Measurements from ENCODE around the gene ARID1A. TPM values are rescaled to one million over a fixed set of nuclear protein-coding genes. Genes with fewer than 3 reads are reported as not detected.

Gene ARID1A
- total and polyA plus RNA-seq, 9 of the 15 experiments (the other 6 are each of a cell fraction or from before 2014, with no cell fraction given), result 8.3 to 88.3 (median 22.5) TPM

- TF ChIP-seq RFX5 (IDR thresholded peaks at IDR 0.05; ENCODE audit: low read depth, low read length) (no peak), TAF15 (IDR thresholded peaks at IDR 0.05; ENCODE audit: low read depth, low read length) (no peak), PHF8 (IDR thresholded peaks at IDR 0.05; ENCODE audit: borderline replicate concordance, low read length) (no peak), ZSCAN29 (IDR thresholded peaks at IDR 0.05) (no peak), TRIM28 (IDR thresholded peaks at IDR 0.05) (no peak), CGGBP1 (CRISPR knock-in tag; IDR thresholded peaks at IDR 0.05) (no peak), ZNF639 (CRISPR knock-in tag; conservative IDR thresholded peaks at IDR 0.05 in 1 of 2, IDR thresholded peaks at IDR 0.05 in 1 of 2) (no peak; a peak in 1 of 4 replicates), NCOA1 (IDR thresholded peaks at IDR 0.05; ENCODE audit: low read depth) (peak; percentile 58; the same call in 1 of the 2 replicates), ZNF75A (CRISPR knock-in tag; IDR thresholded peaks at IDR 0.05) (no peak), ETS2 (tag; IDR thresholded peaks at IDR 0.05; ENCODE audit: borderline replicate concordance, poor library complexity, severe bottlenecking) (no peak), ELK3 (CRISPR knock-in tag; IDR thresholded peaks at IDR 0.05) (no peak), SMARCE1 (IDR thresholded peaks at IDR 0.05) (peak; percentile 90), ZNF347 (CRISPR knock-in tag; IDR thresholded peaks at IDR 0.05; ENCODE audit: low read depth) (no peak), ATF1 (CRISPR knock-in tag; IDR thresholded peaks at IDR 0.05) (no peak), ATF1 (tag; IDR thresholded peaks at IDR 0.05) (peak; percentile 63), BCL6 (CRISPR knock-in tag; IDR thresholded peaks at IDR 0.05) (0 out of 2 replicates have a peak, but pooled peaks have one; percentile 21), SOX6 (IDR thresholded peaks at IDR 0.05) (peak; percentile 74), ADNP (tag; IDR thresholded peaks at IDR 0.05) (no peak), ETS1 (conservative IDR thresholded peaks at IDR 0.05; ENCODE audit: control insufficient read depth, low read depth, low read length) (no peak), ETV1 (tag; conservative IDR thresholded peaks at IDR 0.05; ENCODE audit: low read depth) (no peak), NR2C1 (IDR thresholded peaks at IDR 0.05) (peak; percentile 70), NR2C1 (tag; IDR thresholded peaks at IDR 0.05) (peak; percentile 86), NRF1 (conservative IDR thresholded peaks at IDR 0.05 in 1 of 2, IDR thresholded peaks at IDR 0.05 in 1 of 2) (peak; percentile 39 to 41; a peak in 2 of 4 replicates), SAP30 (IDR thresholded peaks at IDR 0.05; ENCODE audit: borderline replicate concordance, insufficient read depth, low read depth, low read length, poor library complexity, severe bottlenecking) (peak; percentile 77), BACH1 (tag; IDR thresholded peaks at IDR 0.05) (peak; percentile 73; the same call in 1 of the 2 replicates)
Measured at GRCh38 chr1:26771643-26772321, 76.0 kb downstream of the ARID1A start (continued).

Measured in K562 (cell line).